Measurements from ENCODE around the gene RNF212. TPM values are rescaled to one million over a fixed set of nuclear protein-coding genes. Genes with fewer than 3 reads are reported as not detected.

RNF212 gene
- total RNA-seq, 1 donor from 2014 or later, result 5.8 TPM

GRCh38 chr4:1048773-1049590 is 64.4 kb downstream of the RNF212 start:
- DNase-seq (ENCODE audit: low spot score), result no peak

- no peak for DNase-seq (ENCODE audit: low spot score)
These were observed 65.2 kb downstream of the RNF212 start for GRCh38 chr4:1047976-1048772.

- DNase-seq (ENCODE audit: low spot score), result no peak
These were observed 66.0 kb downstream of the RNF212 start for GRCh38 chr4:1047106-1047975.

GRCh38 chr4:1046581-1047011 is 66.8 kb downstream of the RNF212 start:
- peak; percentile 53 for DNase-seq (ENCODE audit: low spot score)

- no peak for DNase-seq (ENCODE audit: low spot score)
These were observed 67.7 kb downstream of the RNF212 start for GRCh38 chr4:1045595-1046201.

GRCh38 chr4:1045193-1045594 is 68.2 kb downstream of the RNF212 start:
- no peak for DNase-seq (ENCODE audit: low spot score)

- no peak for DNase-seq (ENCODE audit: low spot score)
These were observed 68.7 kb downstream of the RNF212 start for GRCh38 chr4:1044469-1045192.

GRCh38 chr4:1043651-1044468 is 69.5 kb downstream of the RNF212 start:
- DNase-seq (ENCODE audit: low spot score), result peak; percentile 58

- no peak for DNase-seq (ENCODE audit: low spot score)
These were observed 70.2 kb downstream of the RNF212 start for GRCh38 chr4:1043162-1043561.

GRCh38 chr4:1042352-1043055 is 70.9 kb downstream of the RNF212 start:
- DNase-seq (ENCODE audit: low spot score), result no peak

GRCh38 chr4:1041936-1042330 is 71.4 kb downstream of the RNF212 start:
- no peak for DNase-seq (ENCODE audit: low spot score)

GRCh38 chr4:1041147-1041935 is 72.0 kb downstream of the RNF212 start:
- DNase-seq (ENCODE audit: low spot score), result peak; percentile 29

GRCh38 chr4:1040344-1041146 is 72.8 kb downstream of the RNF212 start:
- no peak for DNase-seq (ENCODE audit: low spot score)

- peak; percentile 44 for DNase-seq (ENCODE audit: low spot score)
These were observed 73.6 kb downstream of the RNF212 start for GRCh38 chr4:1039493-1040343.

- DNase-seq (ENCODE audit: low spot score), result no peak
These were observed 74.3 kb downstream of the RNF212 start for GRCh38 chr4:1038948-1039492.
